Stimulated activated CD8-positive, alpha-beta memory T cell treated with anti-CD3 and anti-CD28 coated beads, Interleukin-15, amount 100 ng/mL, for 4 hours (primary cell): ENCODE data around the gene PMVK.

ENCODE experiments used
- DNase-seq, 2 donors: peaks; one replicate each; pipeline ENCODE4 v3.0.0-alpha.2; 2020; ENCODE audit warnings: low read depth in 2 of 2

Gene PMVK

GRCh38 chr1:154881820-154882535 is 54.5 kb downstream of the PMVK start:
- no peak for DNase-seq

- DNase-seq = no peak
Observed at GRCh38 chr1:154880671-154881070, 55.8 kb downstream of the PMVK start.

GRCh38 chr1:154879038-154879421 is 57.5 kb downstream of the PMVK start:
- DNase-seq = no peak

- DNase-seq = peak; percentile 38 to 41
Observed at GRCh38 chr1:154878371-154879037, 58.0 kb downstream of the PMVK start.

- DNase-seq = no peak
Observed at GRCh38 chr1:154877370-154877974, 59.0 kb downstream of the PMVK start.

- DNase-seq = no peak
Observed at GRCh38 chr1:154876842-154877369, 59.6 kb downstream of the PMVK start.
